Measurements from ENCODE around the gene ATF6.

GRCh38 chr1:161771973-161772372, 5.9 kb downstream of the ATF6 start:
- TF ChIP-seq, protein P1, sequence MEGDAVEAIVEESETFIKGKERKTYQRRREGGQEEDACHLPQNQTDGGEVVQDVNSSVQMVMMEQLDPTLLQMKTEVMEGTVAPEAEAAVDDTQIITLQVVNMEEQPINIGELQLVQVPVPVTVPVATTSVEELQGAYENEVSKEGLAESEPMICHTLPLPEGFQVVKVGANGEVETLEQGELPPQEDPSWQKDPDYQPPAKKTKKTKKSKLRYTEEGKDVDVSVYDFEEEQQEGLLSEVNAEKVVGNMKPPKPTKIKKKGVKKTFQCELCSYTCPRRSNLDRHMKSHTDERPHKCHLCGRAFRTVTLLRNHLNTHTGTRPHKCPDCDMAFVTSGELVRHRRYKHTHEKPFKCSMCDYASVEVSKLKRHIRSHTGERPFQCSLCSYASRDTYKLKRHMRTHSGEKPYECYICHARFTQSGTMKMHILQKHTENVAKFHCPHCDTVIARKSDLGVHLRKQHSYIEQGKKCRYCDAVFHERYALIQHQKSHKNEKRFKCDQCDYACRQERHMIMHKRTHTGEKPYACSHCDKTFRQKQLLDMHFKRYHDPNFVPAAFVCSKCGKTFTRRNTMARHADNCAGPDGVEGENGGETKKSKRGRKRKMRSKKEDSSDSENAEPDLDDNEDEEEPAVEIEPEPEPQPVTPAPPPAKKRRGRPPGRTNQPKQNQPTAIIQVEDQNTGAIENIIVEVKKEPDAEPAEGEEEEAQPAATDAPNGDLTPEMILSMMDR (conservative IDR thresholded peaks at IDR 0.05): no peak
- TF ChIP-seq ZFX (IDR thresholded peaks at IDR 0.05): no peak

Measured in C4-2B (cell line).